Lower lobe of right lung (tissue), 2 donors: ENCODE data around the gene USP32. TPM values are rescaled to one million over a fixed set of nuclear protein-coding genes. Genes with fewer than 3 reads are reported as not detected.

Source experiments
- ATAC-seq, 2 donors: fragments of 200-7000 bp; cut with Tn5 transposase; one replicate each; pipeline ENCODE4 v1.9.1; 2020 to 2022; ENCODE audit warnings: mild to moderate bottlenecking in 2 of 2, moderate library complexity in 2 of 2
- DNase-seq: peaks from one replicate; pipeline ENCODE4 v3.0.0-alpha.2; 2020
- H3K27ac ChIP-seq: fragments of 200-600 bp; one replicate; pipeline ENCODE4 v1.8.0; 2022
- H3K27me3 ChIP-seq: fragments of 200-600 bp; one replicate; pipeline ENCODE4 v1.8.0; 2022; ENCODE audit warnings: low read depth
- H3K36me3 ChIP-seq: fragments of 200-600 bp; one replicate; pipeline ENCODE4 v1.8.0; 2022; ENCODE audit warnings: mild to moderate bottlenecking
- H3K4me1 ChIP-seq: fragments of 200-600 bp; one replicate; pipeline ENCODE4 v1.8.0; 2022
- H3K4me3 ChIP-seq: fragments of 200-600 bp; one replicate; pipeline ENCODE4 v1.8.0; 2022; ENCODE audit warnings: mild to moderate bottlenecking
- H3K9me3 ChIP-seq: fragments of 200-600 bp; one replicate; pipeline ENCODE4 v1.8.0; 2022
- CTCF ChIP-seq: fragments of 200-600 bp; IDR thresholded peaks from one replicate; pipeline ENCODE4 v1.8.0; 2022; ENCODE audit warnings: antibody characterized with exemption, mild to moderate bottlenecking
- intact Hi-C: fragments of 100-400 bp; cut with DNase I; formaldehyde crosslinking; loops from one replicate; pipeline ENCODE4 v1.11.0; 2022
- total RNA-seq: library from RNA; stranded (reverse); fragmentation: NEBNext Ultra II Directional; extraction: Animal tissue kit (Norgen Biotek cat#: 25700); gene quantifications from one replicate; pipeline ENCODE4 v1.2.1, GENCODE V29; 2021
- donor health status: DM: no; HTN: yes; CAD: no; lungs with severe emphysema.

USP32 gene
- total RNA-seq, 1 donor from 2014 or later = 68.9 TPM

DNA sequence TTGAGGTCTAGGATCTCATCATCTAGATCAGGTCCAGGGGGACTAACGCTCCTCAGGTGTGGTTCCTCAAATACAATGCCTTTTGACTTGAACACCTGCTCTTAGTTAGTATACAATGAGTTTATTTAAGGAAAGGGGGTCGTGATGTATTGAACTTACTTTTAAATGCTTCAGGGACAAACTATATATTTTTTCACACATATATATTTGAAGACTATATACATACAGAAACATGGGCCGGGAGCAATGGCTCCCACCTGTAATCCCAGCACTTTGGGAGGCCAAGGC, 11.5 kb upstream of the USP32 start:
- Histone ChIP-seq H3K27ac (no peak overlapping the region), H3K9me3 (no peaks in the 10 kb centered on the region), H3K4me3 (no peak overlapping the region), H3K36me3 (no peaks in the 10 kb centered on the region), H3K4me1 (no peaks in the 10 kb centered on the region), H3K27me3 (no peaks in the 10 kb centered on the region)
- DNase-seq (no peak), ATAC-seq (no peak)
- intact Hi-C loops = no loop called here
- no peak for TF ChIP-seq CTCF

DNA sequence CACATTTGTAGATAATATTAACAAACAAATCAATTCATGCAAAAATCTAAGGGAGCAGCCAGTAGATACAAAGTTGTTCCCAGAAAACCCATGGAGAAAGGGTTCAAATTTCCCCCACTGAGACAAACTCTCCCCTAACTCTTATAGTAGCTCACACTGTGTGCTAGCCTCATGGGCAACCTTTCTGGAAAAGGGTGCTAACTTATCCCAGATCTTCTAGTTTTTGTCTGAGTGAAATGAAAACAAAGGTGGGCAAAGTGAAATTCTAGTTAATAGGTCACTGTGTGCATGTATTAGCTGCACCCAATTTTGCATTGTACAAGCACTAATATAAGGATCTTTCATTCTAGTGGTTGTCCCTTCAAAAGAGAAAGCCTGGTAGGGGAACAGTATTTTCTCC, 9.9 kb upstream of the USP32 start:
- TF ChIP-seq CTCF = no peak
- no peaks in the 10 kb centered on the region for H3K27me3 ChIP-seq

DNA sequence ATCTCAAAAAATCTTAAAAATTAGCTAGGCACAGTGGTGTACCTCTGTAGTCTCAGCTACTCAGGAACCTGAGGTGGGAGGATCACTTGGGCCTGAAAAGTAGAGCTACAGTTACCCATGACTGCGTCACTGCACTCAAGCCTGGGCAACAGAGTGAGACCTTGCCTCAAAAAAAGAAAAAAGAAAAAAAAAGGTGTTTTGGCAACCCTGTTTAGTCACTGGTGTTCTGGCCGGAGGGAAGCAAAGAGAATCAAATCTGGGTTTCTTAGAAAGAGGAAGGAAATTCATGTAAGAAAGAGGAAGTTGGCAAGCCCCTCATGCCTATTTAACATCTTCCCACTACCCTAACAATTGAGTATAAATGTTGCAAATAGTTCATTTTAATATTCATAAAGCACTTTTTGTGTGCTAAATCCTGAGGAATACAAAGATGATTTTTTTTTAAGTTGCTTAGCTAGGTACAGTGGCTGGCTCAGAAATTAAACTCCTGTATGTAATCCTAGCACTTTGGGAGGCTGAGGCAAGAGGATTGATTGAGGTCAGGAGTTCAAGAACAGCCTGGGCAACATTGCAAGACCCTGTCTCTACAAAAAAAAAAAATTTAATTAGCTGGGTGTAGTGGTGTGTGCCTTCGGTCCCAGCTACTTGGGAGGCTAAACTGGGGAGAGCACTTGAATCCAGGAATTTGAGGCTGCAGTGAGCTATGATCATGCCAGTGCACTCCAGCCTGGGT, 6.5 kb upstream of the USP32 start:
- DNase-seq (no peak), ATAC-seq (peak; percentile 64 to 73)
- Histone ChIP-seq H3K36me3 (no peaks in the 10 kb centered on the region), H3K9me3 (no peaks in the 10 kb centered on the region), H3K27me3 (no peaks in the 10 kb centered on the region), H3K4me1 (peaks cover 14% of the 10 kb centered on the region), H3K4me3 (no peak overlapping the region), H3K27ac (peak overlapping the region; percentile 70)
- intact Hi-C loops = no loop called here
- no peak for TF ChIP-seq CTCF

More for the DNA sequence above, 9.9 kb upstream of the USP32 start:
- DNase-seq (no peak), ATAC-seq (no peak)
- Histone ChIP-seq H3K4me3 (no peak overlapping the region), H3K27ac (no peak overlapping the region), H3K36me3 (no peaks in the 10 kb centered on the region), H3K4me1 (no peaks in the 10 kb centered on the region), H3K9me3 (no peaks in the 10 kb centered on the region)
- intact Hi-C loops = no loop called here

DNA sequence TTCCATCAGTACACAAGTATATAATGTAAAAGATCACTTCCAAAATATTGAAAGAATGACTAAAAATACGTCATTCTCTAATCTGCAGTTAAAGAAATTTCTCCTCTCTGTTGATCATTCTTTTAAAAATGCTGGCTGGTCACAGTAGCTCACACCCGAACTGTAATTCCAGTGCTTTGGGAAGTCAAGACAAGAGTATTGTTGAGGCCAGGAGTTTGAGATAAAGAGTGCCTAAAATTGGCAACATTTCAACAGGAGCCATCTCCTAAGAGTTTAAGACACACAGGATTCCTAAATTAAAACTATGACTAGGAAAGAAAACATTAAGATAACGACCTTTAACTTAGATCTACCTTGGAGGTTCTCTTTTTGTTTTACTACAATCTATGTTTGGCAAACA, 4.5 kb upstream of the USP32 start:
- intact Hi-C loops = no loop called here

GRCh38 chr17:60395508-60396065, 3.7 kb upstream of the USP32 start:
- H3K4me1 ChIP-seq = peaks cover 26% of the 10 kb centered on the region
- ATAC-seq (no peak), DNase-seq (no peak)
- no peaks in the 10 kb centered on the region for H3K27me3 ChIP-seq
- no peaks in the 10 kb centered on the region for H3K36me3 ChIP-seq
- intact Hi-C loops = no loop called here
- H3K27ac ChIP-seq = no peak overlapping the region
- H3K4me3 ChIP-seq = no peak overlapping the region
- H3K9me3 ChIP-seq = no peaks in the 10 kb centered on the region
- TF ChIP-seq CTCF = no peak

More for the DNA sequence above, 4.5 kb upstream of the USP32 start:
- no peaks in the 10 kb centered on the region for H3K36me3 ChIP-seq
- DNase-seq (no peak), ATAC-seq (no peak)
- no peaks in the 10 kb centered on the region for H3K9me3 ChIP-seq
- H3K4me3 ChIP-seq = no peak overlapping the region
- H3K27ac ChIP-seq = no peak overlapping the region
- TF ChIP-seq CTCF = no peak
- H3K27me3 ChIP-seq = no peaks in the 10 kb centered on the region
- H3K4me1 ChIP-seq = peaks cover 19% of the 10 kb centered on the region
